KG1 (cell line): ENCODE data around the gene PMFBP1.
"Not testable (repeated sequence)": the region's sequence is repeated elsewhere in the genome, so short reads cannot be mapped to it uniquely, and the experiment has no call there.

Experiments used
- DNase-seq: peaks from one replicate; lab custom pipeline; 2025; lab: John Stamatoyannopoulos, UW

PMFBP1 gene

DNA sequence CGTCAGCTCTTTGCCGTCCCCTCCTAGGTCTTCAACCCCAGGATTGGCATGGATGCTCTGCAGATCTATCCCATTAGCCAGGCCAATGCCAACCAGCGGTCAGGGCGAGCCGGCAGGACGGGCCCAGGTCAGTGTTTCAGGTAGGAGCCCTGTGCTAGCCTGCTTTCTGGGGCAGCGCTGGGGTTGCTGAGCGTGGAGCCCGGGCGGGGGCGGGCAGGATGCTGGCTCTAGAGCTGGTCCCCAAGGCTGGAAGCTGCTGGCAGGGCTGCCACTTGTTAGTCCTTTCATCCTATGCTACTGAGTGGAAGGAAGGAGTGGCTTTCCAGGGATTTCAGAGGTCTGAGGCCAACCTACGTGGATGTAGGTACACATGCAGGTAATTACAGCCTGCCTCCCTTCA is 66.0 kb downstream of the PMFBP1 start:
- no peak for DNase-seq

DNA sequence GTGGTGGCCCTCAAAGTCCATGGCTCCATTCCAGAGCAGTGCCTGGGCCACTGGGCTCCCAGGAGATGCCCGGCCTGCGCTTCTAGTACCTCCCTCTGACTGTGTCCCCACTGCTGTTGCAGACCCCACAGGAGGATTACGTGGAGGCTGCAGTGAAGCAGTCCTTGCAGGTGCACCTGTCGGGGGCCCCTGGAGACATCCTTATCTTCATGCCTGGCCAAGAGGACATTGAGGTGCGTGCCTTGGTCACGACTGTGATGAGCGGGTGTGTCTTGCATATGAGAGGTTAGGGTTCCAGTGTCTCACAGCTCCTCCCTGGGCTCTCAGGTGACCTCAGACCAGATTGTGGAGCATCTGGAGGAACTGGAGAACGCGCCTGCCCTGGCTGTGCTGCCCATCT is 67.0 kb downstream of the PMFBP1 start:
- DNase-seq = no peak

DNA sequence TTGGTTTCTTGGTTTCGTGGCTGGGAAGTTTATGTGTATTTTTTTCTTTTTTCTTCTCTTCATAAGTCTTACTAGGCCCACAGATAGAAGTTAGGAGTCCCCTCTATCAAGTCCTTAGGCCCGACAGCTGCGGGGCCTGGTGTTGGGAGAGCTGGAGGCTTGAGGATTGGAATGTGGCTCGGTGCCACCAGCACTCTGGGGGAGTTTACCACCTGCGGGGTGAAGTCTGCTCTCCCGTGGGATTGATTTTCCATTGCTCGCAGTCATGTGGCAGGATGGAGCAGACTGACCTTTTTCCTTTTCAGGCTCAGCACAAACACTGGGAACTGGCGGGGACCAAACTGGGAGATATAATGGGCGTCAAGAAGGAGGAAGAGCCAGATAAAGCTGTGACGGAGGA is 70.8 kb downstream of the PMFBP1 start:
- no peak for DNase-seq

DNA sequence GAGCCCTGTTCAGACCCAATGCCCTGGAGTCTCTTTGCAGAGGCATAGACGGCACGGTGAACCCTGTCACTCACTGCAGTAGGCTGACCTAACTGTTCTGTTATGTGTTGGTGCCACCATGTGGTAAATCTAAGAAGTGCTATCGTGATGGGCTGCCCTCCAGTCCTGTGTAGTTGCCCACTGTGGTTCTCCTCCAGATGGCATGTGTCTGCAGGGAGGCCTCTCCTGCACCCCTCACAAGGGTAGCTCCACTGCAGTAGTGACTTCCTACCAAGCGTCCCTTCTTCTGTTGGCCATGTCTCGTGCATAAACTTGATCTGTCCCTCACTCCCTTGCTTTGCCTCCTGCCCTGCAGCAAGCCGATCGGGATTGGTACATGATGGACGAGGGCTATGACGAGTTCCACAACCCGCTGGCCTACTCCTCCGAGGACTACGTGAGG is 72.6 kb downstream of the PMFBP1 start:
- peak; percentile 32 for DNase-seq

DNA sequence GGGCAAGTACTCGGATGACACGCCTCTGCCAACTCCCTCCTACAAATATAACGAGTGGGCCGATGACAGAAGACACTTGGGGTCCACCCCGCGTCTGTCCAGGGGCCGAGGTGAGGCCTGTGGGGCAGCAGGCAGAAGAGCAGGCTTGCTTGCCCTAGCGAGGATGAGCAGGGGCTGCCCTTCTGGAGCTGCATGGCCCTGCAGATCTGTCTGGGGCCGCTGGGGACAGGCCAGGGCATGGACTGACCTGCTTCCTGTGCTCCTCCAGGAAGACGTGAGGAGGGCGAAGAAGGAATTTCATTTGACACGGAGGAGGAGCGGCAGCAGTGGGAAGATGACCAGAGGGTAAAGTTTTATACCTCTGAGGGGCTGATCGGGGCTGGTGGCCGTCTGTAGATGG is 73.0 kb downstream of the PMFBP1 start:
- DNase-seq = no peak

DNA sequence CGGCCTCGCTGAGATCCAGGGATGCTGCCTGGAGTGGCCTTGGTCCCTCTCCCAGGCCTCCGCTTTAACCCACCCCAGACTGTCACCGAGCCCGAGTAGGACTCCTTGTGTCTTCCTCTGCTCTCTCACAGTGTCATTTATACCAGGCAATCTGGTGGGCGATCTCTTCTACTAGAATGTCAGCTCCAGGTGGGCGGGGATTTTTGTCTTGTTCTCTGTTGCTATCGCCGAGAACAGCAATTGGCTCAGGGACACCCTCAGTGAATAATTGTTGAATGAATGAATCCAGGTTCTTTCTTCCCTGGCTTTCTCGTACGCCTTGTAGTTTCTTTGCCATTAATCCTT is 77.7 kb downstream of the PMFBP1 start:
- no peak for DNase-seq

DNA sequence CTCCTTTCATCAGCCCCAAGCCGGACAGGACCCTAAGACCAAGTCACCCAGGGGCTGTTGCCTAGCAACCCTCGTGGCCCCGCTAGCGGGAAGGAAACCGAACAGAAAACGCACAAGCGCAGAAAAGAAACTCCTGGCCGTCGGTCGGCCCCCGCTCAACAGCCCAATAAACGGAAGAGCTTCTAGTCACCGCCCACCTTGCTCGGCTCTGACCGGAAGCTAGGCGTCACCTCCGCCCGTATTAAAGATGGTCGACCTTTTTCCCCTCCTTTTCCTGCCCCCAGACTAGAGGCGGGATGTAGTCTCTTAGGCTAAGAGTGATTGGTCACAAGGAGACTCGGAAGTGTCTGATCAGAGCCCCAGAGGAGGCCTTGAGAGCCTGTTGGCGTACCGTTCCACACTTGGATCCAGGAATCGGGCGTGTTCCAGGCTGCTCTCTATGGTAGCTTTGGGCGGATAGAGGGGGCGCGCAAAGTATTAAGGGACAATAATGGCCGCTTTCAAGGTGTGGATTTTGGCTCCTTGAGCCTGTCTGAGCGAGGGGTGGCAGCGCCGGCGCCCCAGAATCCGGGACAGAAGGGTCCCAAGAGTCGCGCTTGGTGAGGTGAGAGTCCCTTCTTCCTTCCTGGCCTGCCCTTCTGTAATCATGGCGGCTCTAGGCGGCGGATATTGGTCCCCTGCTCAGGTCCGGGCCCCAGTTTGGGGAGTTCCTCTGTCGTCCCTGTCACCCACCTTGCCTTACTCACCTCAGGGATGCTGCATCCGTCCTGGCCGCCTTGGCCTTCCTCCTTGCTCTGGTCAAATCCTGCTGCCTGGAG is 78.3 kb downstream of the PMFBP1 start, which contains the start of the genes DHX38 and TXNL4B:
Gene DHX38, plus strand, starts transcription at position 400 of the 818 bp plus-strand sequence. CDS start 2,311 bp downstream, outside the sequence.
Gene TXNL4B, minus strand, starts transcription at position 173 of the 818 bp plus-strand sequence. CDS start 2,871 bp downstream, outside the sequence.
- peak; percentile 96 for DNase-seq

DNA sequence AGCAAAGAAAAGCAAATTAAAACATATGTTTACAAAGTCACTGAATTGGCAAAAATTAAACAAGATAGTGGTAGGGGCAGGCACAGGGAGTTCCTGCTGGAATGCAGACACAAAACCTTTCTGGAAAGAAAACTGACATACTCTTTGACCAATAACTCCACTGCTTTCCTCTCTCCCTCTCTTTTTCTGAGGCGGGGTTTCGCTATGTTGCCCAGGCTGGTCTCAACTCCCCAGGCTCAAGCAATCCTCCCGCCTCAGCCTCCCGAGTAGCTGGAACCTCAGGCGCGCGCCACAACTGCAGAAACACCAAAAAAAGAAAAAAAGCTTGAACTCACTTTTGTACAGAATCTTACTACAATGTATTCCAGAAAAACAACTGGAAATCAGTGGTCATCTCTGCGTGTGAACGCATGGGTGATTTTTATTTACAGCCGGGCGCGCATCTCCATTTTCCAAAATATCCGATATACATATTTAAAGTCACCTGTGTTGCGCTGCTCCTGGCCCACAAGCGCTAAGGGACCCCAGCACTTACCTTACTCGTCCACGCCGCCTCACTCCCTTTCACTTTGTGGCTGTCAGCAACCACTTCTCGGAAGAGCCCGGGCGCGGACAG is 79.0 kb downstream of the PMFBP1 start:
- DNase-seq = no peak

DNA sequence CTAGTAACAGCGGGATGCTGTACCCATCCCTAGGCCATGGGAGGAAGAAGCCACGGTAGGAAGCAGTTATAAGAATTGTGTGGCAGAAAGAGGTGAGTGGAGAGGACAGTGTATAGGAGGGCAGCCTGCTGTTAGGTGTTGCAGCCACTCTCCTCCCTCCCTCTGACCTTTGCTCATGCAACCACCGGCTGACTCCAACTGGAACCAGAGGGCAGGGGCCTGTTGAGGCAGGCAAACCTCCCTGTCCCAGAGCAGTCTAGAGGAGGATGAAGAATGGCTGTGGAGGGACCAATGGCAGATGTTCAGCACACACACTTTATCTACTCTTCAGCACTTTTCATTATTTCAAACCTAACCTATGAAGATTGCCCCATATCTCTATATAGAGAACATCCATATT is 80.7 kb downstream of the PMFBP1 start:
- no peak for DNase-seq

DNA sequence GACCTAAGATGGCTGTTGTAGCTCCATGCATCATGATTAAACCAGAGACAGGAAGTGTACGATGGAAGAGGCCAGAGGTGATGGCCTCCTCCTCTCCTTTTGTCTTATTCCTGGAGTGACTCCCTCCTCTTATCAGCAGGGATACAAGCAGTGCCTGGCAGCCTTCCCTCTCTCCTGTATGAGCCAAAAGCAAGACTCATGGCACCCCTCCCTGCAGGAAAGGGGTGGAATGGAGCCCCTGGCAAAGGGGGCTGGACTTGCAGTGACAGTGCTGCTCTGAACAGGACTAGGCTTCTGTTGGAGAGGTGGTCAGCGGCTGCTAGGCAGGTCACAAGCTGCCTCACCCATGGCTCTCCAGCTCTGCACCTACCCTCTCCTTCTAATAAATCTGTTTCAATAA is 87.0 kb downstream of the PMFBP1 start:
- no peak for DNase-seq

DNA sequence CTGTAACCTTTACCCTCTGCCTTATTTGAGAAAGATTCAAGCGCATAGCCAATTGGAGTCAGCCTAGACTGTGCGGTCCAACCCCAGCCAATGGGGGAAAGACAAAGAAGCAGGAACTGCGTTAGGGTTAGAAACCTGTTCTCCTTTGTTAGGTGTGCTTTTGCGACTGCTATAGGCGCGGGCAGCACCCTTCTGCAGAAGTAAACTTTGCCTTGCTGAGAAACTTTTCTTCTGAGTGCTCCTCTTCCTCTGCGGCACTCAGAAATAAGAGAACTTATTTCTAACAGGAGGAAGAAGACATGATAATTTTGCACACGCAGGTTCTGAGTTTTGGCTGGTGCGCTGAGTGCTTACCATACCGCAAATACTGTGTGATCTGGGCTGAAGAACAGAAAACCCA is 87.5 kb downstream of the PMFBP1 start:
- DNase-seq = no peak

DNA sequence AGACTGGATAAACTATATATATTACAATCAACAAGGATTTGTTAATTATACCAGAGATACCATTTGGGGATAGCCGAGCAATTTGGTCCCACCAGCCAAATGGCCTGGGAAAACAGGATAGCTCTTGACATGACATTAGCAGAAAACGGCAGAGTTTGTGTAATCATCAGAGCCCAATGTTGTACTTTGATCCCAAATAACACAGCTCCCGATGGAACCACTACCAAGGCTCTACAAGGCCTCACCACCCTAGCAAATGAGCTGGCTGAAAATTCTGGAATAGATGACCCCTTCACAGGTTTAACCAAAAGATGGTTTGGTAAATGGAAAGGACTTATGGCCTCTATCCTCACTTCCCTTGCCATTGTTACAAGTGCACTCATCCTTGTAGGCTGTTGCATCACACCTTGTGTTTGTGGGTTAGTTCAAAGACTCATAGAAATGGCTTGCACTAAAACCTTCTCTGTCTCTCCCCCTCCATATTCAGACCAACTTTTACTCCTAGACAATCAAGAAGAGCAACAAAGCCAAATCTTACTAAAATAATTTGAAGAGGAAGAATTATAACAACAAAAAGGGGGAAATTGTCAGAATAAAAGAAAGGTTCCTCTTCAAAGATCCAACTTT is 88.1 kb downstream of the PMFBP1 start:
- DNase-seq = no peak

DNA sequence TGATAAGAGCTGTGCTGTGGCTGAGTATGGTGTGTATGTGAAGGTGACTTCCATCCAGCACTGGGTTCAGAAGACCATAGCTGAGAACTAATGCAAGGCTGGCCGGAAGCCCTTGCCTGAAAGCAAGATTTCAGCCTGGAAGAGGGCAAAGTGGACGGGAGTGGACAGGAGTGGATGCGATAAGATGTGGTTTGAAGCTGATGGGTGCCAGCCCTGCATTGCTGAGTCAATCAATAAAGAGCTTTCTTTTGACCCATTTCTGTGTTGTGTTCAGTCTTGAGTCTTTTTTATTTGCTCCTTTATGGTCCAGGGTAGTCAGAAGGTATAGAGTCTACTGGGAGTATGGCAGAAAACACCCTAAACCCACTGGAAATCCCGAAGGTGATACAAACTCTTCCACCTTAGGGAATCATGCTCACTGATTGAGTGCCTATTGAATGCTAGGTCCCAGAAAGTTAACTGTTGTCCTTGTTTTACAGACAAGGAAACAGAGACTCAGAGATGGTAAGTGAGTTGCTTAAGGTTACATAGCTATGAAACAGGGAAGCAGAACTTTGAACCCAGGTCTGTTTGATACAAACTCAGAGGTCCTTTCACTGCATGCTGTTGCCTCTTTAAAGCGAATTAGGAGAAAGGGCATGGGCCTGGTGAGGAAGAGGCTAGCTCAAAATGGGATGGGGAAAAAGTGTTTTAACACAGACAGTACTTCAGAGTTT is 94.8 kb downstream of the PMFBP1 start:
- not testable (repeated sequence) for DNase-seq

DNA sequence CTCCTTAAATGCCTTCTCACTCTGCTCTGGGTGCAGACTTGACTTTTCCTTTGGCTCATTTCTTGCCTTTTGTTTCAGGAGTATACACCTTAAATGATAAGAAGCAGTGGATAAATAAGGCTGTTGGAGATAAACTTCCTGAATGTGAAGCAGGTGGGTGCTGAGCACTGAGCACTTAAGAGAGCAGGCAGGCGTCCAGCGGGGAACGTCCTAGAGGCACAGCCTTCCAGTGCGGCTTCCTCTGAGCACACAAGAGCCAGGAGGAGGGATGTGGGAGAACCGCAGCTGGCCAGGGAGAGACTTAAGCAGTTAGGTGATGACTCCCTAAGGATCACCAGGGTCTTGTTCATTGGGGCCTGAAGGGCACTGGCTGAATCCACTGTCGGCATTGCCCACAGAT is 96.9 kb downstream of the PMFBP1 start:
- DNase-seq = not testable (repeated sequence)

DNA sequence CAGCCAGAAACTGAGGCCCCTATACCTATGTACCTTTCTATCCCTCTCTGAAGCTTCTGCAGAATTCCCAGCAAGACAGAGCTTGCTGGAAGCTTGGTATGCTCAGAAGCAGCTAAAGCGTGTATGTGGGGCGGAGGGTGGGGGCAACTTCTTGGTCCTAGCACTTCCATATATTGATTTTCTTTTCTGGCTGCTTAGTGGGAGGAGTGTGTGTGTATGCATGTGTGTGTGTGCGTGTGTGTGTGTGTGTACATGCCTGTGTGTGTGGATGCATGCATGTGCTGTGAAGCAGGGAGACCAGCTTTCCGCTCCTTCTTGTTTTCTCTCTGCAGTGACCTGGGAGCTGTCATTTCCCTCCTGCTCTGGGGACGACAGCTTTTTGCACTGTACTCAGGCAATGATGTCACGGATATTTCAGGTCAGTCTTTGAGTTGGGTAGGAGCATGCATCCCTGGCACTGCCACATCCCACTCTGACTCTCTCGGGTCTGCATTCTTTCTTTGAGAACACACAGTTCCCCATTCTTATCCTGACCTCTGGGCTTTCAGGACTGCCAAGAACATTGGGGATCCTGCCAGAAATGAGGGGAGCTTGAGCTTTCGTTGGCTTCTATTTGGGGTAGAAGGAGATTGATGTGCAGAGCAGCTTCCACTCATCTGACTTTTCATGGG is 98.3 kb downstream of the PMFBP1 start:
- no peak for DNase-seq

DNA sequence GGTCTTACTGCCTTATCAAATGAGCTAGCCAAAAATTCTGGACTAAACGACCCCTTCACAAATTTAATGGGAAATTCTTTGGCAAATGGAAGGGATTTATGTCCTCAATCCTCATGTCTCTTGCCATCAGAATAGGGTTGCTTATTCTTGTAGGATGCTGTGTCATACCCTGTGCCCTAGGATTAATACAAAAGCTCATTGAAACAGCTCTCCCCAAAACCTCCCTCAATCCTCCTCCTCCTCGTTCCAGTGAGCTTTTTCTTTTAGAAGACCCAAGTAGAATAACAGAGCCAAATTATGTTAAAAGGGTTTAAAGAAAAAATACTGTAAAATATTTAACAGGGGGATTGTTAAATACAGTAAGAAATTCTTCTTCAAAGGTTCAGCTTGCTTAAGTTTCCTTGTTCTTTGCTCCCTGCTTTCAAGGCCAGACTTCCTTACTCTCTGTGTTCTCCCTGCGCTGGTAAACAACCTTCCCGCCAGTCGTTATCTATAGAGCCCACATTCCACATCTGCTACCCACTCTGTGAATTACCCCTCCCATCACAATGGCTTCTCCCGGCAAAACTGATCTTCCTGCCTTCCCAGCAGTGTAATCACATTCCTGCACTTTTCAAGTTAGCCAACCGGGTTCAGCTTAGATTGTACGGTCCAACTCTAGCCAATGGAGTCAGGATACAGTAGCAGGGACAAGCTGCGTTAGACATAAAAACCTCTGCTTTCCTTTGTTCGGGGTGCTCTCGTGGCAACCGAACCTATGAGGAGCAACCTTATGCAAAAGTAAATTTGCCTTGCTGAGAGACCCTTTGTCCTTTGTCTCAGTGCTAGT is 99.2 kb downstream of the PMFBP1 start:
- no peak for DNase-seq
